Uterus (tissue), 2 donors: ENCODE results near the gene PLPPR4.

Experiments
- CTCF ChIP-seq, 4 experiments: fragments of 200-600 bp in 2 of 4; fragments of 450-650 bp in 2 of 4; sonication (generic) in 2 of 4; IDR thresholded peaks; one replicate each; pipeline ENCODE4 v1.5.1; 2016 to 2019; ENCODE audit warnings: antibody characterized with exemption in 4 of 4, mild to moderate bottlenecking in 2 of 4, moderate library complexity in 1 of 4
- POLR2A ChIP-seq, 2 donors: fragments of 450-650 bp; IDR thresholded peaks; one replicate each; pipeline ENCODE4 v1.6.1; 2016; ENCODE audit warnings: antibody characterized with exemption in 2 of 2, mild to moderate bottlenecking in 1 of 2, moderate library complexity in 1 of 2

- TF ChIP-seq POLR2A (IDR thresholded peaks at IDR 0.05) = no peak
- TF ChIP-seq CTCF (IDR thresholded peaks at IDR 0.05) = no peak
Measured at GRCh38 chr1:99265124-99265523, 832 bp downstream of the PLPPR4 start.
